ENCODE measurements around the gene PPP1R15B. TPM values are rescaled to one million over a fixed set of nuclear protein-coding genes. Genes with fewer than 3 reads are reported as not detected.
A peak's percentile ranks its signal among the peaks of the same experiment; 100 is the strongest.

The PPP1R15B gene
- total and polyA plus RNA-seq, 2 donors (not counting 1 experiment from before 2014, with no cell fraction given), result 65.7 to 137 TPM

GRCh38 chr1:204448344-204448964 is 36.8 kb upstream of the PPP1R15B start:
- Histone ChIP-seq H3K9ac (ENCODE audit: low read length) (peak overlapping the region; percentile 6), H3K27me3 (replicated peaks in 1 of 4; ENCODE audit: control extremely low read depth in 1 of 4, control insufficient read depth in 3 of 4, insufficient read depth in 4 of 4, low read length in 3 of 4) (no peaks in the 10 kb centered on the region), H3K27ac (ENCODE audit: low read length in 2 of 2) (peak overlapping the region; percentile 8 to 96), H3K36me3 (replicated peaks in 1 of 2; ENCODE audit: control extremely low read depth in 1 of 2, control insufficient read depth in 1 of 2, extremely low read depth in 1 of 2, insufficient read depth in 2 of 2, low read length in 1 of 2) (peaks cover 3 to 74% of the 10 kb centered on the region in 2 experiments), H3K4me2 (replicated peaks; ENCODE audit: low read depth, low read length, poor library complexity, severe bottlenecking) (peak overlapping the region; percentile 51), H2AFZ (ENCODE audit: insufficient read depth, low read depth, low read length, poor library complexity, severe bottlenecking) (no peak overlapping the region), H4K20me1 (ENCODE audit: control insufficient read depth, insufficient read depth, low read length, poor library complexity, severe bottlenecking) (no peaks in the 10 kb centered on the region), H3K4me3 (ENCODE audit: control extremely low read depth in 1 of 5, extremely low read depth in 1 of 5, insufficient read depth in 1 of 5, low read depth in 2 of 5, low read length in 4 of 5) (peak overlapping the region in 1 of 5 experiments; percentile 5), H3K79me2 (ENCODE audit: control insufficient read depth, insufficient read depth, low read length) (peaks cover 79% of the 10 kb centered on the region), H3K9me3 (ENCODE audit: control extremely low read depth in 1 of 3, control insufficient read depth in 2 of 3, insufficient read depth in 1 of 3, low read length in 2 of 3) (no peaks in the 10 kb centered on the region), H3K4me1 (ENCODE audit: control insufficient read depth in 2 of 2, insufficient read depth in 2 of 2, low read length in 2 of 2) (peaks cover 75 to 78% of the 10 kb centered on the region in 2 donors)
- H3K9me3 Mint-ChIP-seq (ENCODE audit: insufficient read depth), result no peaks in the 10 kb centered on the region
- peak; percentile 11 for ATAC-seq (ENCODE audit: low read depth)
- intact Hi-C loops (cut with micrococcal nuclease), result loop anchor here (5.0 kb wide), 1 partner anchor 359 kb away; no protein-coding TSS in a partner anchor
- peak overlapping the region; percentile 84 for H3K27ac Mint-ChIP-seq
- WGBS (ENCODE audit: insufficient coverage), result 31% methylated on average over 3 of the region's 7 CpGs
- DNase-seq, result peak; percentile 46
- peaks cover 76% of the 10 kb centered on the region for H3K4me1 Mint-ChIP-seq
- ChIA-PET CTCF (interaction anchor here (1.0 to 43.9 kb wide), 8 partner anchors 11 to 359 kb away, joined by 4 to 1884 read pairs (median 58); partner anchors contain the start of gene PIK3C2B), POLR2A (interaction anchor here (0.5 to 12.9 kb wide), 7 partner anchors 12 to 65 kb away, joined by 3 to 161 read pairs (median 4); partner anchors contain the start of gene PIK3C2B)
- TF ChIP-seq, protein P1, sequence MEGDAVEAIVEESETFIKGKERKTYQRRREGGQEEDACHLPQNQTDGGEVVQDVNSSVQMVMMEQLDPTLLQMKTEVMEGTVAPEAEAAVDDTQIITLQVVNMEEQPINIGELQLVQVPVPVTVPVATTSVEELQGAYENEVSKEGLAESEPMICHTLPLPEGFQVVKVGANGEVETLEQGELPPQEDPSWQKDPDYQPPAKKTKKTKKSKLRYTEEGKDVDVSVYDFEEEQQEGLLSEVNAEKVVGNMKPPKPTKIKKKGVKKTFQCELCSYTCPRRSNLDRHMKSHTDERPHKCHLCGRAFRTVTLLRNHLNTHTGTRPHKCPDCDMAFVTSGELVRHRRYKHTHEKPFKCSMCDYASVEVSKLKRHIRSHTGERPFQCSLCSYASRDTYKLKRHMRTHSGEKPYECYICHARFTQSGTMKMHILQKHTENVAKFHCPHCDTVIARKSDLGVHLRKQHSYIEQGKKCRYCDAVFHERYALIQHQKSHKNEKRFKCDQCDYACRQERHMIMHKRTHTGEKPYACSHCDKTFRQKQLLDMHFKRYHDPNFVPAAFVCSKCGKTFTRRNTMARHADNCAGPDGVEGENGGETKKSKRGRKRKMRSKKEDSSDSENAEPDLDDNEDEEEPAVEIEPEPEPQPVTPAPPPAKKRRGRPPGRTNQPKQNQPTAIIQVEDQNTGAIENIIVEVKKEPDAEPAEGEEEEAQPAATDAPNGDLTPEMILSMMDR (IDR thresholded peaks at IDR 0.05), result no peak
- no peak for TF ChIP-seq EZH2 (IDR thresholded peaks at IDR 0.05; ENCODE audit: borderline replicate concordance, insufficient read depth, low read depth, low read length, poor library complexity, severe bottlenecking)
- peak overlapping the region; percentile 71 for H3K4me3 Mint-ChIP-seq
- H3K27me3 Mint-ChIP-seq, result no peaks in the 10 kb centered on the region

DNA sequence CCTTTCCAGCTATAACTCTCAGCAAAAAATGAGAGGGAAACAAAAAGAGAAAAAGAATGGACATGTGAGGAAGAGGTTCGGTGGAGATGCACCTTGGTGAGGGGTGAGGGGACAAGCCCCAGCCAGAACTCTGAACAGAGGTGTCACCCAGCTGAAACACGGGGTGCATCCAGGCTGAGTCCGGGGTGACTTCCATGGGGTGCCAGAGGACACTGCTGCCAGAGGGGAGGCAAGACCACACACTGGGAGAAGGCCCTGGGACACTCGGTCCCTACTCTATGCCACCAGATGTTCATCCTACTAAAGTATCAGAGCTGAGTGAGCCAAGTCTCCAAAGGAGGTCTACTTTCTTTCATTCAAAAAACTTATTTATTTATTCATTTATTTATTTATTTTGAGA is 36.1 kb upstream of the PPP1R15B start:
- H3K4me1 ChIP-seq (ENCODE audit: control insufficient read depth in 2 of 2, insufficient read depth in 2 of 2, low read length in 2 of 2), result peaks cover 69 to 71% of the 10 kb centered on the region in 2 donors
- H3K4me3 ChIP-seq (ENCODE audit: control extremely low read depth in 1 of 5, extremely low read depth in 1 of 5, insufficient read depth in 1 of 5, low read depth in 2 of 5, low read length in 4 of 5), result no peak overlapping the region
- H3K79me2 ChIP-seq (ENCODE audit: control insufficient read depth, insufficient read depth, low read length), result peaks cover 85% of the 10 kb centered on the region
- peaks cover 69% of the 10 kb centered on the region for H3K4me1 Mint-ChIP-seq
- peak overlapping the region; percentile 21 for H3K4me2 ChIP-seq (replicated peaks; ENCODE audit: low read depth, low read length, poor library complexity, severe bottlenecking)
- H3K27ac ChIP-seq (ENCODE audit: low read length in 2 of 2), result peak overlapping the region in 1 of 2 donors; percentile 64
- DNase-seq (no peak), ATAC-seq (ENCODE audit: low read depth) (no peak)
- peaks cover under 1% of the 10 kb centered on the region for H4K20me1 ChIP-seq (ENCODE audit: control insufficient read depth, insufficient read depth, low read length, poor library complexity, severe bottlenecking)
- H3K36me3 ChIP-seq (replicated peaks in 1 of 2; ENCODE audit: control extremely low read depth in 1 of 2, control insufficient read depth in 1 of 2, extremely low read depth in 1 of 2, insufficient read depth in 2 of 2, low read length in 1 of 2), result peaks cover 3 to 81% of the 10 kb centered on the region in 2 experiments
- ChIA-PET CTCF (interaction anchor here (1.6 to 43.9 kb wide), 12 partner anchors 12 to 359 kb away, joined by 4 to 1884 read pairs (median 24); partner anchors contain the start of genes MDM4 and PIK3C2B), POLR2A (interaction anchor here (0.5 to 12.9 kb wide), 3 partner anchors 48 to 65 kb away, joined by 4 to 161 read pairs (median 4); partner anchors contain the start of gene PIK3C2B)
- TF ChIP-seq EZH2 (IDR thresholded peaks at IDR 0.05; ENCODE audit: borderline replicate concordance, insufficient read depth, low read depth, low read length, poor library complexity, severe bottlenecking), result no peak
- TF ChIP-seq, protein P1 (IDR thresholded peaks at IDR 0.05), result no peak
- 91% methylated on average over 4 of the region's 4 CpGs for WGBS (ENCODE audit: insufficient coverage)
- peak overlapping the region; percentile 45 for H3K4me3 Mint-ChIP-seq
- H3K9ac ChIP-seq (ENCODE audit: low read length), result no peak overlapping the region
- intact Hi-C loops (cut with micrococcal nuclease), result loop anchor here (2.0 to 5.0 kb wide), 3 partner anchors 17 to 360 kb away; no protein-coding TSS in a partner anchor
- no peak overlapping the region for H2AFZ ChIP-seq (ENCODE audit: insufficient read depth, low read depth, low read length, poor library complexity, severe bottlenecking)
- H3K9me3 ChIP-seq (ENCODE audit: control extremely low read depth in 1 of 3, control insufficient read depth in 2 of 3, insufficient read depth in 1 of 3, low read length in 2 of 3), result no peaks in the 10 kb centered on the region
- no peaks in the 10 kb centered on the region for H3K27me3 Mint-ChIP-seq
- peak overlapping the region; percentile 59 for H3K27ac Mint-ChIP-seq
- H3K27me3 ChIP-seq (replicated peaks in 1 of 4; ENCODE audit: control extremely low read depth in 1 of 4, control insufficient read depth in 3 of 4, insufficient read depth in 4 of 4, low read length in 3 of 4), result no peaks in the 10 kb centered on the region
- no peaks in the 10 kb centered on the region for H3K9me3 Mint-ChIP-seq (ENCODE audit: insufficient read depth)
